Stomach (tissue), 4 donors: Measurements from ENCODE around the gene TTC28.

Source experiments
- EP300 ChIP-seq: sonication (generic); formaldehyde crosslinking; IDR thresholded peaks from one replicate; pipeline ENCODE4 v1.6.1; 2017; ENCODE audit warnings: antibody characterized with exemption
- POLR2A ChIP-seq, 4 donors: fragments of 450-650 bp; IDR thresholded peaks; one replicate each; pipeline ENCODE4 v1.6.1; 2016; ENCODE audit warnings: antibody characterized with exemption in 4 of 4, control low read depth in 2 of 4, mild to moderate bottlenecking in 1 of 4, moderate library complexity in 1 of 4
- POLR2AphosphoS5 ChIP-seq, 3 donors: sonication (generic); formaldehyde crosslinking; IDR thresholded peaks; one replicate each; pipeline ENCODE4 v1.6.1; 2016; ENCODE audit warnings: antibody characterized with exemption in 3 of 3
- TF ChIP-seq, protein P1 (sequence below), 7 experiments: fragments of 450-650 bp in 4 of 7; fragments of 200-600 bp in 3 of 7; sonication (generic) in 3 of 7; IDR thresholded peaks; one replicate each; pipeline ENCODE4 v1.5.1; 2016 to 2019; ENCODE audit warnings: antibody characterized with exemption in 7 of 7, control low read depth in 2 of 7, mild to moderate bottlenecking in 1 of 7

DNA sequence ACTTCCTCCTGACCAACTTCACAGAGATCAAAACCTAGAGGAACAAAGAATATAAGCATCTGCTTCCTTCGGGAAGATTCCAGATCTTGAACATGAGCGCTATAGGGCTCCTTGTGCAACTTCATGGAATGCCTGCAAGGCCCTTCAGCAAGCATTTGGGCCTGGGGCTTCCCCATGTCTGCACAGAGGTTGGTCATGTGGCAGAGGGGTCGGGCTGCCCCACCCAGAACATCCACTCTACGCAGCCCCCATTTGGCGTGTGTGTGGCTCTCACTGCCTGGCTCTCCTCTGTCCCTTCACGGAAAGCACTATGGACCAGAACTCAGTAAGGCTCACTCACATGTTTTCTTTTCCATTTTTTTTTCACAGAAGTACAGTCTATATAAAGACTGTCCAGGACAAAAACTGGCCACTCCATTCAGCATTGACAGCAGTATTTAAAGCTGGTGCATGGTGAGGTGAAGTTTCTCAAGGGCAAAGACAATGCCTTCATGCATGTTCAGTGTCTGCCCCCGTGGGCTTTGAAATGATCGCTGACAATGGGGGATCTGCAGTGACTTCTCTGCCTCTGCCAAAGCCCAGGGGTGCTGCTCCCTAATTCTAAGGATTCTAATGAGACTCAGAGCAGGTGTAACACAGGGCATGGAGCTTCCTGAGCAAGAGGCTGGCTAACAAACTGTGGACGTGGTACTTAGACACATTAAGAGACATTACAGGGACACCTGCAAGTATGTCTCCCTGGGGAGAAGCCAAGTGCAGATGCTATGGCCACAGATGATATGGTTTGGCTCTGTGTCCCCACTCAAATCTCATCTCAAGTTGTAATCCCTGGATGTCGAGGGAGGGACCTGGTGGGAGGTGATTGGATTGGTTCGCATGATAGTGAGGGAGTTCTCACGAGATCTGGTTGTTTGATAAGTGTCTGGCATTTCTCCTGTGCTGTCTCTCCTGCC lies 694.0 kb downstream of the TTC28 start:
- TF ChIP-seq, protein P1, sequence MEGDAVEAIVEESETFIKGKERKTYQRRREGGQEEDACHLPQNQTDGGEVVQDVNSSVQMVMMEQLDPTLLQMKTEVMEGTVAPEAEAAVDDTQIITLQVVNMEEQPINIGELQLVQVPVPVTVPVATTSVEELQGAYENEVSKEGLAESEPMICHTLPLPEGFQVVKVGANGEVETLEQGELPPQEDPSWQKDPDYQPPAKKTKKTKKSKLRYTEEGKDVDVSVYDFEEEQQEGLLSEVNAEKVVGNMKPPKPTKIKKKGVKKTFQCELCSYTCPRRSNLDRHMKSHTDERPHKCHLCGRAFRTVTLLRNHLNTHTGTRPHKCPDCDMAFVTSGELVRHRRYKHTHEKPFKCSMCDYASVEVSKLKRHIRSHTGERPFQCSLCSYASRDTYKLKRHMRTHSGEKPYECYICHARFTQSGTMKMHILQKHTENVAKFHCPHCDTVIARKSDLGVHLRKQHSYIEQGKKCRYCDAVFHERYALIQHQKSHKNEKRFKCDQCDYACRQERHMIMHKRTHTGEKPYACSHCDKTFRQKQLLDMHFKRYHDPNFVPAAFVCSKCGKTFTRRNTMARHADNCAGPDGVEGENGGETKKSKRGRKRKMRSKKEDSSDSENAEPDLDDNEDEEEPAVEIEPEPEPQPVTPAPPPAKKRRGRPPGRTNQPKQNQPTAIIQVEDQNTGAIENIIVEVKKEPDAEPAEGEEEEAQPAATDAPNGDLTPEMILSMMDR (IDR thresholded peaks at IDR 0.05), result no peak
- TF ChIP-seq EP300 (no peak), POLR2AphosphoS5 (IDR thresholded peaks at IDR 0.05) (no peak), POLR2A (IDR thresholded peaks at IDR 0.05) (no peak)
